ENCODE results near the gene TLR6.

DNA sequence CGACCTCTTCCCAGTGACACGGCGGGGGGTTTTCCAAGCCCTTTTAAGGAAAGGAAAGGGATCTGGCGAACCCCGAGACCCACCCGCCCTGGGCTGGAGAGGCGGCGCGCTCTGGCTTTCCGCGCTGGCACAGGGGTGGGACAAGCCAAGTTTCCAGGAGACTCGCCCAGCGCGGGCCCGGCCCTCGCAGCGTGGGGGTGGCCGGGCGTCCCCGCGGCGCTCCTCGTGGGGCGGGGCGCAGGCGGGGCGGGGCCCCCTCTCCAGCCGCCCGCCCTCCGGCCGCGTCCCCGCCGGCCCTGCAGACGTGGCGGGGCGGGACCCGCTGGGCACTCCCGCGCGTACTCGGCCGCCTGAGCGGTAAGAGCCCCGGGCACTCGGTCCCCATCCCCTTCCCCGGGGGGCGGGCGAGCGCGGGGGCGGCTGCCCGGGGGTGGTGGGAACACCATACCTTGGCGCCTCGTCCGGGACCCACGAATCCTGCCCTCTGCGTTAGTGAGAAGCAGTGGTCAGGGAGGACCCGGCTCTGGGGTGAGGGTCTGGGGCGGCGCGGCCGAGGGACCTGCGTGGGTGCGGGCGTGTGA is 11.0 kb upstream of the TLR6 start, which contains the start of gene FAM114A1:
- TF ChIP-seq, protein P1, sequence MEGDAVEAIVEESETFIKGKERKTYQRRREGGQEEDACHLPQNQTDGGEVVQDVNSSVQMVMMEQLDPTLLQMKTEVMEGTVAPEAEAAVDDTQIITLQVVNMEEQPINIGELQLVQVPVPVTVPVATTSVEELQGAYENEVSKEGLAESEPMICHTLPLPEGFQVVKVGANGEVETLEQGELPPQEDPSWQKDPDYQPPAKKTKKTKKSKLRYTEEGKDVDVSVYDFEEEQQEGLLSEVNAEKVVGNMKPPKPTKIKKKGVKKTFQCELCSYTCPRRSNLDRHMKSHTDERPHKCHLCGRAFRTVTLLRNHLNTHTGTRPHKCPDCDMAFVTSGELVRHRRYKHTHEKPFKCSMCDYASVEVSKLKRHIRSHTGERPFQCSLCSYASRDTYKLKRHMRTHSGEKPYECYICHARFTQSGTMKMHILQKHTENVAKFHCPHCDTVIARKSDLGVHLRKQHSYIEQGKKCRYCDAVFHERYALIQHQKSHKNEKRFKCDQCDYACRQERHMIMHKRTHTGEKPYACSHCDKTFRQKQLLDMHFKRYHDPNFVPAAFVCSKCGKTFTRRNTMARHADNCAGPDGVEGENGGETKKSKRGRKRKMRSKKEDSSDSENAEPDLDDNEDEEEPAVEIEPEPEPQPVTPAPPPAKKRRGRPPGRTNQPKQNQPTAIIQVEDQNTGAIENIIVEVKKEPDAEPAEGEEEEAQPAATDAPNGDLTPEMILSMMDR (conservative IDR thresholded peaks at IDR 0.05; ENCODE audit: low read length) = no peak
- TF ChIP-seq EZH2phosphoT487 (IDR thresholded peaks at IDR 0.05; ENCODE audit: borderline replicate concordance) = no peak

Measured in Loucy (cell line).